Panc1 (cell line): ENCODE results near the gene ARID4A.

ENCODE experiments used
- POLR2AphosphoS5 ChIP-seq: IDR thresholded peaks from 2 replicates; pipeline ENCODE4 v1.6.1; 2012; ENCODE audit warnings: mild to moderate bottlenecking, low read depth, low read length, moderate library complexity
- SIN3A ChIP-seq: IDR thresholded peaks from 2 replicates; pipeline ENCODE4 v1.6.1; 2012; ENCODE audit warnings: low read depth, mild to moderate bottlenecking, low read length, moderate library complexity, borderline replicate concordance; ENCODE audit not compliant: insufficient read depth
- TCF7L2 ChIP-seq: IDR thresholded peaks from 2 replicates; pipeline ENCODE4 v1.6.1; 2011; ENCODE audit warnings: mild to moderate bottlenecking, low read depth, low read length, inconsistent platforms
- TF ChIP-seq, protein P1 (sequence below): fragments of 450-650 bp; IDR thresholded peaks from 2 replicates; pipeline ENCODE4 v1.5.1; 2017; ENCODE audit warnings: mild to moderate bottlenecking
- TF ChIP-seq, protein P2 (sequence below), 2 experiments: IDR thresholded peaks; 2 replicates each; pipeline ENCODE4 v1.6.1; 2011 to 2012; ENCODE audit warnings: low read depth in 2 of 2, control low read depth in 1 of 2, low read length in 1 of 2, mild to moderate bottlenecking in 1 of 2, moderate library complexity in 1 of 2; ENCODE audit not compliant: insufficient read depth in 1 of 2

DNA sequence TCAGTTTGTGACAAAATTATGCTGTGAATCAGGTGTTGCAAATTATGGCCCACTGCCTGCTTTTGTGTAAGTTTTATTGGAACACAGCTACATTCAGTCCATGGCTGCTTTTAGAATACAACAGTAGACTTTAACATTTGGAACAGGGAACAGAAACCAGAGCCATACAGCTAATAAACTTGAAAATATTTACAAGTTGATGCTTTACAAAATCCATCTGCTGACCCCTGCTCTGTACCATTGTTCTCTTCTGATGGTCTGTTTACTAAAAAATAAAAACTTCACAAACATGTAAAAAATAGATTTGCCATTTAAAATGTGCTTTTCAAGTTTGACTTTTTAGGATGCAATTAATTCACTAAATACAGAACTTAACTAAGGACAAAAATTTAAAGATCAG is 33.0 kb upstream of the ARID4A start:
- TF ChIP-seq, protein P1, sequence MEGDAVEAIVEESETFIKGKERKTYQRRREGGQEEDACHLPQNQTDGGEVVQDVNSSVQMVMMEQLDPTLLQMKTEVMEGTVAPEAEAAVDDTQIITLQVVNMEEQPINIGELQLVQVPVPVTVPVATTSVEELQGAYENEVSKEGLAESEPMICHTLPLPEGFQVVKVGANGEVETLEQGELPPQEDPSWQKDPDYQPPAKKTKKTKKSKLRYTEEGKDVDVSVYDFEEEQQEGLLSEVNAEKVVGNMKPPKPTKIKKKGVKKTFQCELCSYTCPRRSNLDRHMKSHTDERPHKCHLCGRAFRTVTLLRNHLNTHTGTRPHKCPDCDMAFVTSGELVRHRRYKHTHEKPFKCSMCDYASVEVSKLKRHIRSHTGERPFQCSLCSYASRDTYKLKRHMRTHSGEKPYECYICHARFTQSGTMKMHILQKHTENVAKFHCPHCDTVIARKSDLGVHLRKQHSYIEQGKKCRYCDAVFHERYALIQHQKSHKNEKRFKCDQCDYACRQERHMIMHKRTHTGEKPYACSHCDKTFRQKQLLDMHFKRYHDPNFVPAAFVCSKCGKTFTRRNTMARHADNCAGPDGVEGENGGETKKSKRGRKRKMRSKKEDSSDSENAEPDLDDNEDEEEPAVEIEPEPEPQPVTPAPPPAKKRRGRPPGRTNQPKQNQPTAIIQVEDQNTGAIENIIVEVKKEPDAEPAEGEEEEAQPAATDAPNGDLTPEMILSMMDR = no peak
- no peak for TF ChIP-seq SIN3A
- TF ChIP-seq, protein P2, sequence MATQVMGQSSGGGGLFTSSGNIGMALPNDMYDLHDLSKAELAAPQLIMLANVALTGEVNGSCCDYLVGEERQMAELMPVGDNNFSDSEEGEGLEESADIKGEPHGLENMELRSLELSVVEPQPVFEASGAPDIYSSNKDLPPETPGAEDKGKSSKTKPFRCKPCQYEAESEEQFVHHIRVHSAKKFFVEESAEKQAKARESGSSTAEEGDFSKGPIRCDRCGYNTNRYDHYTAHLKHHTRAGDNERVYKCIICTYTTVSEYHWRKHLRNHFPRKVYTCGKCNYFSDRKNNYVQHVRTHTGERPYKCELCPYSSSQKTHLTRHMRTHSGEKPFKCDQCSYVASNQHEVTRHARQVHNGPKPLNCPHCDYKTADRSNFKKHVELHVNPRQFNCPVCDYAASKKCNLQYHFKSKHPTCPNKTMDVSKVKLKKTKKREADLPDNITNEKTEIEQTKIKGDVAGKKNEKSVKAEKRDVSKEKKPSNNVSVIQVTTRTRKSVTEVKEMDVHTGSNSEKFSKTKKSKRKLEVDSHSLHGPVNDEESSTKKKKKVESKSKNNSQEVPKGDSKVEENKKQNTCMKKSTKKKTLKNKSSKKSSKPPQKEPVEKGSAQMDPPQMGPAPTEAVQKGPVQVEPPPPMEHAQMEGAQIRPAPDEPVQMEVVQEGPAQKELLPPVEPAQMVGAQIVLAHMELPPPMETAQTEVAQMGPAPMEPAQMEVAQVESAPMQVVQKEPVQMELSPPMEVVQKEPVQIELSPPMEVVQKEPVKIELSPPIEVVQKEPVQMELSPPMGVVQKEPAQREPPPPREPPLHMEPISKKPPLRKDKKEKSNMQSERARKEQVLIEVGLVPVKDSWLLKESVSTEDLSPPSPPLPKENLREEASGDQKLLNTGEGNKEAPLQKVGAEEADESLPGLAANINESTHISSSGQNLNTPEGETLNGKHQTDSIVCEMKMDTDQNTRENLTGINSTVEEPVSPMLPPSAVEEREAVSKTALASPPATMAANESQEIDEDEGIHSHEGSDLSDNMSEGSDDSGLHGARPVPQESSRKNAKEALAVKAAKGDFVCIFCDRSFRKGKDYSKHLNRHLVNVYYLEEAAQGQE (IDR thresholded peaks at IDR 0.05; ENCODE audit: insufficient read depth in 1 of 2, low read depth in 2 of 2, low read length in 1 of 2) = no peak
- no peak for TF ChIP-seq POLR2AphosphoS5
- no peak for TF ChIP-seq TCF7L2
